ENCODE measurements around the gene EYA3. TPM values are rescaled to one million over a fixed set of nuclear protein-coding genes. Genes with fewer than 3 reads are reported as not detected.

The EYA3 gene
- total and polyA plus RNA-seq, 10 of the 15 experiments (the other 5 are each of a cell fraction or from before 2014, with no cell fraction given): 13.0 to 46.6 (median 23.4) TPM

DNA sequence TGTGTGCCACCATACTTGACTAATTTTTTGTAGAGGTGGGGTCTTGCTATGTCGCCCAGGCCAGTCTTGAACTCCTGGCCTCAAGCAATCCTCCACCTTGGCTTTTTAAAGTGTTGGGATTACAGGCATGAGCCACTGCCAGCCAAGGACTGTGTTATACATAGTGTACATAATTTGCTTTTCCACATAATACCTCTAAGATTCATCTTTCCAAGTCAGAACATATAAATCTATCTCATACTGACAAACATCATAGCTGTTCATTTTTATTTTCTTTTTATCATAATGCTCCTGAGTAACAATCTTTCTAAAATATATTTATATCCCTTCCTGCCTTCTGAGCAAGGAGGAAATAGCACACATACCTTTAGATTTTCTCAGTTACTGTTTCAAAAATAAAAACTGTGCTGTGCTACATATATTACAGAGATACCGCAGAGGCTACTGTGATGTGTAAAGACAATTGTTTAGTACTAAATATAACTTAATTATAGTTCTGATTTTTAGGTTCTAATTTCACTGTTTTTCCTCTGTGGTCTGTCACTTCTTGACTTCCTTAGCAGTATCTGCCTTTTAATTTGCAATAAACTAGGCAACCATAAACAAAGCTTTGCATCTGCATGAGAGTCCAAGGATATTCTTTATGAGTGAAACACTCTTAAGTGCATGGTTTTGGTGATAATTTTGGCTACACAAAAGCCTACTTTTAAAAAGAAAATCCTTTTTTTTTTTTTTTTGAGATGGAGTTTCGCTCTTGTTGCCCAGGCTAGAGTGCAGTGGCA is 59.3 kb downstream of the EYA3 start:
- H3K9ac ChIP-seq (ENCODE audit: control insufficient read depth, insufficient read depth, low read length): no peak overlapping the region
- RAD21 ChIA-PET (ENCODE audit: unreplicated experiment): interaction anchor here (0.7 to 1.2 kb wide), 2 partner anchors 47 to 180 kb away, joined by 3 to 4 read pairs; no protein-coding TSS in a partner anchor
- BruUV-seq (replicated peaks): no TSS peak

More for the DNA sequence above, 59.3 kb downstream of the EYA3 start:
- H3K4me1 ChIP-seq (ENCODE audit: control insufficient read depth, insufficient read depth, low read length): peaks cover 22% of the 10 kb centered on the region
- H3K36me3 ChIP-seq (ENCODE audit: control insufficient read depth in 2 of 2, insufficient read depth in 2 of 2, low read length in 1 of 2): peaks cover 0 to 10% of the 10 kb centered on the region in 2 experiments; a peak in 2 of 4 replicates
- intact Hi-C loops (cut with micrococcal nuclease; ENCODE audit: unreplicated experiment) (no loop called here), in situ Hi-C loops (cut with MboI) (no loop called here)
- no peaks in the 10 kb centered on the region for H3K9me3 ChIP-seq (replicated peaks; ENCODE audit: control insufficient read depth, insufficient read depth, low read length)
- no peaks in the 10 kb centered on the region for H4K20me1 ChIP-seq (ENCODE audit: control insufficient read depth, insufficient read depth)
- FAIRE-seq: peak; percentile 81
- no peak overlapping the region; the same call in 1 of the 2 replicates for H3K4me2 ChIP-seq (ENCODE audit: control insufficient read depth, insufficient read depth)
- no peak overlapping the region for H2AFZ ChIP-seq (ENCODE audit: control insufficient read depth, low read depth, low read length)
- CTCF ChIA-PET: interaction anchor here (1.1 to 2.1 kb wide), 2 partner anchors 8 to 180 kb away, joined by 5 to 6 read pairs; no protein-coding TSS in a partner anchor
- POLR2A ChIA-PET: no interaction called here
- H3K27ac ChIP-seq (ENCODE audit: control insufficient read depth, insufficient read depth): peak overlapping the region; percentile 43; the same call in 1 of the 2 replicates
- TF ChIP-seq NFIC (IDR thresholded peaks at IDR 0.05; ENCODE audit: low read depth, low read length) (peak; percentile 37; the same call in 1 of the 2 replicates), RUNX3 (IDR thresholded peaks at IDR 0.05; ENCODE audit: low read length) (peak; percentile 35; the same call in 1 of the 2 replicates), MYC (IDR thresholded peaks at IDR 0.05; ENCODE audit: insufficient read depth, insufficient read length, insufficient replicate concordance, low read length, severe bottlenecking) (no peak), MEF2A (IDR thresholded peaks at IDR 0.05; ENCODE audit: insufficient read depth, low read depth, low read length) (peak; percentile 79; the same call in 1 of the 2 replicates)
- TF ChIP-seq, protein P1, sequence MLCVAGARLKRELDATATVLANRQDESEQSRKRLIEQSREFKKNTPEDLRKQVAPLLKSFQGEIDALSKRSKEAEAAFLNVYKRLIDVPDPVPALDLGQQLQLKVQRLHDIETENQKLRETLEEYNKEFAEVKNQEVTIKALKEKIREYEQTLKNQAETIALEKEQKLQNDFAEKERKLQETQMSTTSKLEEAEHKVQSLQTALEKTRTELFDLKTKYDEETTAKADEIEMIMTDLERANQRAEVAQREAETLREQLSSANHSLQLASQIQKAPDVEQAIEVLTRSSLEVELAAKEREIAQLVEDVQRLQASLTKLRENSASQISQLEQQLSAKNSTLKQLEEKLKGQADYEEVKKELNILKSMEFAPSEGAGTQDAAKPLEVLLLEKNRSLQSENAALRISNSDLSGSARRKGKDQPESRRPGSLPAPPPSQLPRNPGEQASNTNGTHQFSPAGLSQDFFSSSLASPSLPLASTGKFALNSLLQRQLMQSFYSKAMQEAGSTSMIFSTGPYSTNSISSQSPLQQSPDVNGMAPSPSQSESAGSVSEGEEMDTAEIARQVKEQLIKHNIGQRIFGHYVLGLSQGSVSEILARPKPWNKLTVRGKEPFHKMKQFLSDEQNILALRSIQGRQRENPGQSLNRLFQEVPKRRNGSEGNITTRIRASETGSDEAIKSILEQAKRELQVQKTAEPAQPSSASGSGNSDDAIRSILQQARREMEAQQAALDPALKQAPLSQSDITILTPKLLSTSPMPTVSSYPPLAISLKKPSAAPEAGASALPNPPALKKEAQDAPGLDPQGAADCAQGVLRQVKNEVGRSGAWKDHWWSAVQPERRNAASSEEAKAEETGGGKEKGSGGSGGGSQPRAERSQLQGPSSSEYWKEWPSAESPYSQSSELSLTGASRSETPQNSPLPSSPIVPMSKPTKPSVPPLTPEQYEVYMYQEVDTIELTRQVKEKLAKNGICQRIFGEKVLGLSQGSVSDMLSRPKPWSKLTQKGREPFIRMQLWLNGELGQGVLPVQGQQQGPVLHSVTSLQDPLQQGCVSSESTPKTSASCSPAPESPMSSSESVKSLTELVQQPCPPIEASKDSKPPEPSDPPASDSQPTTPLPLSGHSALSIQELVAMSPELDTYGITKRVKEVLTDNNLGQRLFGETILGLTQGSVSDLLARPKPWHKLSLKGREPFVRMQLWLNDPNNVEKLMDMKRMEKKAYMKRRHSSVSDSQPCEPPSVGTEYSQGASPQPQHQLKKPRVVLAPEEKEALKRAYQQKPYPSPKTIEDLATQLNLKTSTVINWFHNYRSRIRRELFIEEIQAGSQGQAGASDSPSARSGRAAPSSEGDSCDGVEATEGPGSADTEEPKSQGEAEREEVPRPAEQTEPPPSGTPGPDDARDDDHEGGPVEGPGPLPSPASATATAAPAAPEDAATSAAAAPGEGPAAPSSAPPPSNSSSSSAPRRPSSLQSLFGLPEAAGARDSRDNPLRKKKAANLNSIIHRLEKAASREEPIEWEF (IDR thresholded peaks at IDR 0.05; ENCODE audit: insufficient replicate concordance, low read depth, low read length): no peak
- H3K79me2 ChIP-seq (ENCODE audit: control insufficient read depth, insufficient read depth, low read length): no peaks in the 10 kb centered on the region; the same call in 1 of the 2 replicates
- WGBS (ENCODE audit: insufficient coverage, insufficient replicate concordance, low lambda C conversion rate, missing lambda C conversion rate): 41% methylated on average over 2 of the region's 3 CpGs
- no peak for DNase-seq (ENCODE audit: low read depth, low spot score)
- no peaks in the 10 kb centered on the region for H3K27me3 ChIP-seq (replicated peaks in 1 of 2; ENCODE audit: control insufficient read depth in 2 of 2, insufficient read depth in 2 of 2, low read length in 1 of 2)
- H3K4me3 ChIP-seq: no peak overlapping the region
- SMC1A ChIA-PET (ENCODE audit: uncharacterized antibody, unreplicated experiment): interaction anchor here (1.1 to 1.8 kb wide), 4 partner anchors 26 to 145 kb away, joined by 3 to 8 read pairs (median 6); partner anchors contain the start of gene EYA3
- peak; percentile 69 for ATAC-seq
